ENCODE measurements around the gene RPTOR.
A peak's percentile ranks its signal among the peaks of the same experiment; 100 is the strongest.

RPTOR gene

GRCh38 chr17:80516171-80516932 is 28.3 kb upstream of the RPTOR start:
- Histone ChIP-seq H3K4me3 (ENCODE audit: low read length) (no peak overlapping the region), H3K36me3 (ENCODE audit: insufficient read depth, low read length) (no peaks in the 10 kb centered on the region), H3K27ac (ENCODE audit: low read depth, low read length) (no peak overlapping the region), H3K4me1 (ENCODE audit: insufficient read depth, low read length) (no peaks in the 10 kb centered on the region), H3K27me3 (ENCODE audit: insufficient read depth, low read length) (peaks cover 4% of the 10 kb centered on the region; the same call in 1 of the 2 replicates), H3K9me3 (ENCODE audit: insufficient read depth, low read depth, low read length) (no peaks in the 10 kb centered on the region), H3K9ac (ENCODE audit: low read depth, low read length) (no peak overlapping the region)
- 88% methylated on average over 17 of the region's 17 CpGs for WGBS

GRCh38 chr17:80517641-80518040 is 27.0 kb upstream of the RPTOR start:
- Histone ChIP-seq H3K4me1 (ENCODE audit: insufficient read depth, low read length) (no peaks in the 10 kb centered on the region), H3K27me3 (ENCODE audit: insufficient read depth, low read length) (no peaks in the 10 kb centered on the region)

GRCh38 chr17:80518392-80518791 is 26.2 kb upstream of the RPTOR start:
- Histone ChIP-seq H3K36me3 (ENCODE audit: insufficient read depth, low read length) (no peaks in the 10 kb centered on the region), H3K27ac (ENCODE audit: low read depth, low read length) (no peak overlapping the region), H3K9ac (ENCODE audit: low read depth, low read length) (no peak overlapping the region), H3K9me3 (ENCODE audit: insufficient read depth, low read depth, low read length) (no peaks in the 10 kb centered on the region), H3K4me3 (ENCODE audit: low read length) (no peak overlapping the region), H3K4me1 (ENCODE audit: insufficient read depth, low read length) (no peaks in the 10 kb centered on the region), H3K27me3 (ENCODE audit: insufficient read depth, low read length) (no peaks in the 10 kb centered on the region)
- 75% methylated on average over 1 of the region's 1 CpG for WGBS

More at GRCh38 chr17:80517641-80518040, 27.0 kb upstream of the RPTOR start:
- H3K4me3 ChIP-seq (ENCODE audit: low read length): no peak overlapping the region
- H3K36me3 ChIP-seq (ENCODE audit: insufficient read depth, low read length): no peaks in the 10 kb centered on the region
- 97% methylated on average over 3 of the region's 3 CpGs for WGBS
- H3K27ac ChIP-seq (ENCODE audit: low read depth, low read length): no peak overlapping the region
- no peak overlapping the region for H3K9ac ChIP-seq (ENCODE audit: low read depth, low read length)
- no peaks in the 10 kb centered on the region for H3K9me3 ChIP-seq (ENCODE audit: insufficient read depth, low read depth, low read length)

GRCh38 chr17:80519091-80519781 is 25.4 kb upstream of the RPTOR start:
- Histone ChIP-seq H3K4me3 (ENCODE audit: low read length) (no peak overlapping the region), H3K9me3 (ENCODE audit: insufficient read depth, low read depth, low read length) (no peaks in the 10 kb centered on the region), H3K9ac (ENCODE audit: low read depth, low read length) (no peak overlapping the region), H3K4me1 (ENCODE audit: insufficient read depth, low read length) (no peaks in the 10 kb centered on the region), H3K27ac (ENCODE audit: low read depth, low read length) (no peak overlapping the region), H3K36me3 (ENCODE audit: insufficient read depth, low read length) (no peaks in the 10 kb centered on the region), H3K27me3 (ENCODE audit: insufficient read depth, low read length) (no peaks in the 10 kb centered on the region)
- 79% methylated on average over 7 of the region's 7 CpGs for WGBS

- Histone ChIP-seq H3K9ac (ENCODE audit: low read depth, low read length) (no peak overlapping the region), H3K27me3 (ENCODE audit: insufficient read depth, low read length) (no peaks in the 10 kb centered on the region), H3K4me3 (ENCODE audit: low read length) (no peak overlapping the region), H3K27ac (ENCODE audit: low read depth, low read length) (no peak overlapping the region), H3K36me3 (ENCODE audit: insufficient read depth, low read length) (no peaks in the 10 kb centered on the region), H3K4me1 (ENCODE audit: insufficient read depth, low read length) (peaks cover under 1% of the 10 kb centered on the region; the same call in 1 of the 2 replicates), H3K9me3 (ENCODE audit: insufficient read depth, low read depth, low read length) (no peaks in the 10 kb centered on the region)
- 78% methylated on average over 10 of the region's 10 CpGs for WGBS
Measured at GRCh38 chr17:80520810-80521455, 23.7 kb upstream of the RPTOR start.

DNA sequence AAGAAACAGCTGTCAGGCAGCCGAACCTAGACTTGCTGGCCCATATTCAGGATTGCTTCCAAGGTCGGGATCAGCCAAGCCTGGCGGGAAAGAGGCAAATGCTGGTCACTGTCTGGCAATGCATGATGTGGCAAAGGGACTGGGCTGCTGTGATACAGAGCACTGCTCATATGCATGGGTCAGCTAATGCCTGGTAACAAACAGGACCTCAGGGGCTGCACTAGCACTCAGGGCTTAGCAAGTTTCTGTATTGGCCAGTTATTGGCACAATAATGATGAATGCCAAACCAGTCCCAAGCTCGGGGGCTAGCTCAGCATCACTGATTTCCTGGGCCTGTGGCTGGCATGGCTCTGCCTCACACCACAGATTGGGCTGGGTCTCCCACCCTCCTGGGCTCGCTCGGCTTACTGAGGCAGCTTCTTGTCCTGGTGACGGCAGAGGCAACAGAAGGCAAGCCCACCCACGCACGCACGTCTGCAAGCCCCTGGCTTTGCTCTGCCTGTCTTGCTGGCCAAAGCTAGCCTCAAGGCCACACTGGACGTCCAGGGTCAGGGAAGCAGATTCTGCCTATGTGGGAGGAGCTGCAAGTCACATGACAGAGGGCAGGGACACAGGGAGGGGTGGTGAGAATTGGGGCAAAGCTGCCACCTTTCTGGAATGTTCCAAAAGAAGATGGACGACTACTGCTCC is 21.4 kb upstream of the RPTOR start:
- Histone ChIP-seq H3K9me3 (ENCODE audit: insufficient read depth, low read depth, low read length) (no peaks in the 10 kb centered on the region), H3K36me3 (ENCODE audit: insufficient read depth, low read length) (no peaks in the 10 kb centered on the region), H3K4me1 (ENCODE audit: insufficient read depth, low read length) (peaks cover 10% of the 10 kb centered on the region; the same call in 1 of the 2 replicates), H3K4me3 (ENCODE audit: low read length) (no peak overlapping the region), H3K27me3 (ENCODE audit: insufficient read depth, low read length) (no peaks in the 10 kb centered on the region), H3K27ac (ENCODE audit: low read depth, low read length) (no peak overlapping the region), H3K9ac (ENCODE audit: low read depth, low read length) (no peak overlapping the region)
- WGBS: 90% methylated on average over 12 of the region's 12 CpGs

DNA sequence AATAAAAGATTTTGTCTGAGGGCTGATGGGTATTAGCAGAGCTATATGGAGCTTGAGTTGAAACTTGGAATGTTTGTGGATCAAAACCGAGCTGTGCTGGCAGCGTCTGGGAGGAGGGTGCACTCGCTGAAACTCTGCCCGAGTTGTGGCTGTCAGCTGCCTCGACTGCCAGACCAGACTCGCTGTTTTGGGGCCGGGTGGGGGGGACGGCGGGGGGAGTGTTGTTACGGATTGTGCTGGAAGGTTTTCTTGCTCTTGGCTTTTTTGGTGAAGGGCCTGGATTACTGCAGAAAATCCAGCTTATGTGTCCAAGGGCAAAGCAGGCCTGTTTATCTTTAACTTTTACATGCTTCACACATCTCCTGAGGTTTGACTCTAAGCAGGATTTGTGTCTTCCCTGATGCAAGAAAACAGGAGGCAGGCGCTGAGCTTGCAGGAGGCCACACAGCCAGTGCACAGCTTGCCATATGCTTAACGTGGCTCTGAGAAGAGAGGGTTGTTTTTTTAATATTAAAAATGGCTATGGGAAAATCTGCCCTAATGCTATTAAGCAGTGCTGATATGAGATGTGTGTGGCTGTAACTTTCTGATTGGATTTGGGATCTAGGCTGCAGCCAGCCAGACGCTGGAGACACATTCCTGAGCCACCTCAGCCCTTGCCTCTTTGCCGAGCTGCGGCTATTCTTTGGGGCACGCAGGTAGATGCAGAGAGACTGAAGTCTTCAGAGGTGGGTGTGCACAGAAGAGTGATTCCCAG is 20.5 kb upstream of the RPTOR start:
- no peak overlapping the region for H3K27ac ChIP-seq (ENCODE audit: low read depth, low read length)
- no peak overlapping the region for H3K9ac ChIP-seq (ENCODE audit: low read depth, low read length)
- no peaks in the 10 kb centered on the region for H3K27me3 ChIP-seq (ENCODE audit: insufficient read depth, low read length)
- no peaks in the 10 kb centered on the region for H3K9me3 ChIP-seq (ENCODE audit: insufficient read depth, low read depth, low read length)
- WGBS: 89% methylated on average over 16 of the region's 16 CpGs
- H3K4me1 ChIP-seq (ENCODE audit: insufficient read depth, low read length): peaks cover 10% of the 10 kb centered on the region; the same call in 1 of the 2 replicates
- H3K4me3 ChIP-seq (ENCODE audit: low read length): no peak overlapping the region
- no peaks in the 10 kb centered on the region for H3K36me3 ChIP-seq (ENCODE audit: insufficient read depth, low read length)

- 58% methylated on average over 26 of the region's 28 CpGs for WGBS
- Histone ChIP-seq H3K4me3 (ENCODE audit: low read length) (no peak overlapping the region), H3K36me3 (ENCODE audit: insufficient read depth, low read length) (no peaks in the 10 kb centered on the region), H3K9ac (ENCODE audit: low read depth, low read length) (0 out of 2 replicates have a peak overlapping the region, but pooled peaks have one; percentile 25), H3K27ac (ENCODE audit: low read depth, low read length) (no peak overlapping the region), H3K27me3 (ENCODE audit: insufficient read depth, low read length) (no peaks in the 10 kb centered on the region), H3K4me1 (ENCODE audit: insufficient read depth, low read length) (peaks cover 10% of the 10 kb centered on the region; the same call in 1 of the 2 replicates), H3K9me3 (ENCODE audit: insufficient read depth, low read depth, low read length) (no peaks in the 10 kb centered on the region)
Measured at GRCh38 chr17:80526116-80526910, 18.3 kb upstream of the RPTOR start.

GRCh38 chr17:80527016-80527645 is 17.5 kb upstream of the RPTOR start:
- Histone ChIP-seq H3K4me1 (ENCODE audit: insufficient read depth, low read length) (peaks cover 10% of the 10 kb centered on the region; the same call in 1 of the 2 replicates), H3K27me3 (ENCODE audit: insufficient read depth, low read length) (no peaks in the 10 kb centered on the region), H3K36me3 (ENCODE audit: insufficient read depth, low read length) (no peaks in the 10 kb centered on the region), H3K27ac (ENCODE audit: low read depth, low read length) (no peak overlapping the region), H3K4me3 (ENCODE audit: low read length) (no peak overlapping the region), H3K9me3 (ENCODE audit: insufficient read depth, low read depth, low read length) (no peaks in the 10 kb centered on the region), H3K9ac (ENCODE audit: low read depth, low read length) (no peak overlapping the region)
- WGBS: 88% methylated on average over 21 of the region's 21 CpGs
